ENCODE results near the gene ZBTB7C. TPM values are rescaled to one million over a fixed set of nuclear protein-coding genes. Genes with fewer than 3 reads are reported as not detected.

The ZBTB7C gene
- total and polyA plus RNA-seq, 2 of the 8 experiments (the other 6 are each of a cell fraction or from before 2014, with no cell fraction given) = 0.15 to 0.45 TPM

GRCh38 chr18:48360376-48361021 is 48.7 kb downstream of the ZBTB7C start:
- Histone ChIP-seq H2BK15ac (ENCODE audit: low read length) (no peak overlapping the region), H2BK120ac (replicated peaks; ENCODE audit: low read depth, low read length) (no peak overlapping the region), H3K9me3 (ENCODE audit: insufficient read depth in 2 of 2, low read depth in 1 of 2, low read length in 1 of 2) (peaks cover 0 to 7% of the 10 kb centered on the region in 2 experiments; a peak in 1 of 4 replicates), H3K9ac (replicated peaks in 1 of 4; ENCODE audit: extremely low read depth in 1 of 4, low read depth in 3 of 4, low read length in 3 of 4) (no peak overlapping the region), H3K4me3 (ENCODE audit: extremely low read depth in 1 of 4, insufficient read depth in 2 of 4, low read depth in 3 of 4, low read length in 4 of 4) (no peak overlapping the region), H2BK12ac (ENCODE audit: low read depth, low read length) (no peak overlapping the region), H3K4ac (replicated peaks; ENCODE audit: insufficient read length, low read depth, low read length) (no peak overlapping the region), H3K4me2 (ENCODE audit: insufficient read depth in 1 of 2, low read depth in 2 of 2, low read length in 2 of 2) (no peak overlapping the region), H3K36me3 (ENCODE audit: control insufficient read depth in 2 of 4, insufficient read depth in 4 of 4, low read length in 3 of 4) (no peaks in the 10 kb centered on the region), H4K20me1 (replicated peaks in 1 of 2; ENCODE audit: control insufficient read depth in 1 of 2, insufficient read depth in 2 of 2, low read length in 2 of 2) (no peaks in the 10 kb centered on the region), H3K56ac (replicated peaks; ENCODE audit: insufficient read length, low read depth, low read length) (no peak overlapping the region), H2BK5ac (ENCODE audit: low read depth, low read length) (no peak overlapping the region), H2AFZ (ENCODE audit: low read length) (no peak overlapping the region), H4K8ac (ENCODE audit: extremely low read depth, insufficient read depth, low read length) (no peak overlapping the region), H3K79me2 (ENCODE audit: control insufficient read depth in 1 of 2, insufficient read depth in 2 of 2, low read length in 2 of 2) (no peaks in the 10 kb centered on the region), H3K14ac (ENCODE audit: insufficient read length) (no peak overlapping the region), H3K4me1 (replicated peaks in 1 of 4; ENCODE audit: control insufficient read depth in 3 of 4, insufficient read depth in 4 of 4, low read length in 3 of 4) (peaks cover 0 to 7% (median 4%) of the 10 kb centered on the region in 4 experiments; a peak in 4 of 7 replicates), H3K23me2 (ENCODE audit: low read depth, low read length) (peaks cover 4% of the 10 kb centered on the region; the same call in 1 of the 2 replicates), H3K27ac (ENCODE audit: low read depth, low read length) (no peak overlapping the region), H3K18ac (ENCODE audit: extremely low read depth, low read length) (no peak overlapping the region; the same call in 1 of the 2 replicates), H4K91ac (replicated peaks; ENCODE audit: insufficient read length, low read length) (no peak overlapping the region), H3K27me3 (replicated peaks in 1 of 4; ENCODE audit: control insufficient read depth in 3 of 4, extremely low read depth in 1 of 4, insufficient read depth in 3 of 4, low read length in 3 of 4) (peaks cover 0 to 2% (median 0%) of the 10 kb centered on the region in 4 experiments; a peak in 2 of 7 replicates), H3K79me1 (ENCODE audit: low read depth, low read length) (no peaks in the 10 kb centered on the region), H2AK5ac (ENCODE audit: low read depth, low read length) (no peak overlapping the region), H3K23ac (ENCODE audit: insufficient read length) (no peak overlapping the region), H2BK20ac (ENCODE audit: low read length) (no peak overlapping the region), H4K5ac (ENCODE audit: insufficient read length, low read depth, low read length) (no peak overlapping the region)
- POLR2A ChIA-PET (ENCODE audit: partially characterized antibody) = no interaction called here
- 85% methylated on average over 9 of the region's 9 CpGs; no CpG with 5 or more reads in 1 of the 2 experiments for WGBS, 2 experiments (ENCODE audit: extremely low coverage in 1 of 2, insufficient coverage in 1 of 2, insufficient read length in 1 of 2, insufficient replicate concordance in 2 of 2, low coverage in 1 of 2, low lambda C conversion rate in 2 of 2, missing lambda C conversion rate in 1 of 2)
- FAIRE-seq = no peak
- CTCF ChIA-PET (ENCODE audit: partially characterized antibody) = interaction anchor here (1.6 kb wide), 1 partner anchor 65 kb away, joined by 4 read pairs; no protein-coding TSS in a partner anchor
- no peak for DNase-seq (ENCODE audit: low read depth in 1 of 2, low spot score in 2 of 2)
- TF ChIP-seq, protein P1, sequence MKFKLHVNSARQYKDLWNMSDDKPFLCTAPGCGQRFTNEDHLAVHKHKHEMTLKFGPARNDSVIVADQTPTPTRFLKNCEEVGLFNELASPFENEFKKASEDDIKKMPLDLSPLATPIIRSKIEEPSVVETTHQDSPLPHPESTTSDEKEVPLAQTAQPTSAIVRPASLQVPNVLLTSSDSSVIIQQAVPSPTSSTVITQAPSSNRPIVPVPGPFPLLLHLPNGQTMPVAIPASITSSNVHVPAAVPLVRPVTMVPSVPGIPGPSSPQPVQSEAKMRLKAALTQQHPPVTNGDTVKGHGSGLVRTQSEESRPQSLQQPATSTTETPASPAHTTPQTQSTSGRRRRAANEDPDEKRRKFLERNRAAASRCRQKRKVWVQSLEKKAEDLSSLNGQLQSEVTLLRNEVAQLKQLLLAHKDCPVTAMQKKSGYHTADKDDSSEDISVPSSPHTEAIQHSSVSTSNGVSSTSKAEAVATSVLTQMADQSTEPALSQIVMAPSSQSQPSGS (IDR thresholded peaks at IDR 0.05; ENCODE audit: low read length) = no peak
- no peak for TF ChIP-seq CBX8 (IDR thresholded peaks at IDR 0.05; ENCODE audit: borderline replicate concordance, low read depth, low read length)
- no peak for TF ChIP-seq POU5F1 (IDR thresholded peaks at IDR 0.05; ENCODE audit: low read depth, low read length)
- TF ChIP-seq KDM4A (IDR thresholded peaks at IDR 0.05; ENCODE audit: low read depth, low read length, severe bottlenecking) = no peak
- no peak for TF ChIP-seq GTF2F1 (IDR thresholded peaks at IDR 0.05; ENCODE audit: borderline replicate concordance, low read depth, low read length)
- no peak for TF ChIP-seq MAFK (IDR thresholded peaks at IDR 0.05; ENCODE audit: low read depth, low read length)
- no peak for TF ChIP-seq SUZ12 (IDR thresholded peaks at IDR 0.05; ENCODE audit: low read length)
- no peak for TF ChIP-seq TBP (IDR thresholded peaks at IDR 0.05; ENCODE audit: low read depth, low read length)
- TF ChIP-seq YY1 (IDR thresholded peaks at IDR 0.05; ENCODE audit: low read depth, low read length) = no peak
- no peak for TF ChIP-seq KDM1A (IDR thresholded peaks at IDR 0.05; ENCODE audit: borderline replicate concordance, low read length)
- no peak for TF ChIP-seq E2F6 (IDR thresholded peaks at IDR 0.05)
